ENCODE results near the gene EVI5.

DNA sequence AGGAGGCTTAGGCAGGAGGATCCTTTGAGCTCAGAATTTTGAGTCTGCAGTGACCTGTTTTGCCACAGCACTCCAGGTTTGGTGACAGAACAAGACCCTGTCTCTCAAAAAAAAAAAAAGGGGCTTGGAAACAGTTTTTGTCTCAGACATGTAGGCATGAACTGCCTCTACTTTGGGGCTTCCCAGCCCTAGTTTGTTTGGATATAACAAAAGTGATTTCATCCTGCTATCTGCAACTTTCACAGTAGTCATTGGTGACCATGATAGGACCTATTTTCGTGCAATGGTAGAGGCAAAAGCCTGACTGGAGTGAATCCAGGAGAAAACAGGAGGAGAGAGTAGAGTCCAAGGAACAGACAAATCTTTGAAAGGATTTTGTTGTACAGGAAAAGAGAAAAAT is 20.3 kb upstream of the EVI5 start:
- TF ChIP-seq, protein P1, sequence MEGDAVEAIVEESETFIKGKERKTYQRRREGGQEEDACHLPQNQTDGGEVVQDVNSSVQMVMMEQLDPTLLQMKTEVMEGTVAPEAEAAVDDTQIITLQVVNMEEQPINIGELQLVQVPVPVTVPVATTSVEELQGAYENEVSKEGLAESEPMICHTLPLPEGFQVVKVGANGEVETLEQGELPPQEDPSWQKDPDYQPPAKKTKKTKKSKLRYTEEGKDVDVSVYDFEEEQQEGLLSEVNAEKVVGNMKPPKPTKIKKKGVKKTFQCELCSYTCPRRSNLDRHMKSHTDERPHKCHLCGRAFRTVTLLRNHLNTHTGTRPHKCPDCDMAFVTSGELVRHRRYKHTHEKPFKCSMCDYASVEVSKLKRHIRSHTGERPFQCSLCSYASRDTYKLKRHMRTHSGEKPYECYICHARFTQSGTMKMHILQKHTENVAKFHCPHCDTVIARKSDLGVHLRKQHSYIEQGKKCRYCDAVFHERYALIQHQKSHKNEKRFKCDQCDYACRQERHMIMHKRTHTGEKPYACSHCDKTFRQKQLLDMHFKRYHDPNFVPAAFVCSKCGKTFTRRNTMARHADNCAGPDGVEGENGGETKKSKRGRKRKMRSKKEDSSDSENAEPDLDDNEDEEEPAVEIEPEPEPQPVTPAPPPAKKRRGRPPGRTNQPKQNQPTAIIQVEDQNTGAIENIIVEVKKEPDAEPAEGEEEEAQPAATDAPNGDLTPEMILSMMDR (IDR thresholded peaks at IDR 0.05) = no peak
- TF ChIP-seq POLR2AphosphoS5 (IDR thresholded peaks at IDR 0.05) = no peak

Data from breast epithelium (tissue), 3 donors.